GM12891 (cell line): ENCODE measurements around the gene NDUFAF7.

Source experiments
- PAX5 ChIP-seq: IDR thresholded peaks from 2 replicates; pipeline ENCODE4 v1.6.1; 2011; ENCODE audit warnings: low read length, moderate library complexity, mild to moderate bottlenecking; ENCODE audit not compliant: insufficient read depth, severe bottlenecking
- POLR2A ChIP-seq: IDR thresholded peaks from 2 replicates; pipeline ENCODE4 v1.6.1; 2011; ENCODE audit warnings: low read depth, low read length, control low read depth
- POLR2AphosphoS5 ChIP-seq: IDR thresholded peaks from 2 replicates; pipeline ENCODE4 v1.6.1; 2011; ENCODE audit warnings: low read depth, low read length, control low read depth
- POU2F2 ChIP-seq: IDR thresholded peaks from 2 replicates; pipeline ENCODE4 v1.6.1; 2011; ENCODE audit warnings: low read depth, mild to moderate bottlenecking, control low read depth, low read length, moderate library complexity
- SPI1 ChIP-seq: IDR thresholded peaks from 2 replicates; pipeline ENCODE4 v1.6.1; 2011; ENCODE audit warnings: low read depth, low read length, control low read depth
- TAF1 ChIP-seq: IDR thresholded peaks from 2 replicates; pipeline ENCODE4 v1.6.1; 2011; ENCODE audit warnings: low read depth, low read length, control low read depth

DNA sequence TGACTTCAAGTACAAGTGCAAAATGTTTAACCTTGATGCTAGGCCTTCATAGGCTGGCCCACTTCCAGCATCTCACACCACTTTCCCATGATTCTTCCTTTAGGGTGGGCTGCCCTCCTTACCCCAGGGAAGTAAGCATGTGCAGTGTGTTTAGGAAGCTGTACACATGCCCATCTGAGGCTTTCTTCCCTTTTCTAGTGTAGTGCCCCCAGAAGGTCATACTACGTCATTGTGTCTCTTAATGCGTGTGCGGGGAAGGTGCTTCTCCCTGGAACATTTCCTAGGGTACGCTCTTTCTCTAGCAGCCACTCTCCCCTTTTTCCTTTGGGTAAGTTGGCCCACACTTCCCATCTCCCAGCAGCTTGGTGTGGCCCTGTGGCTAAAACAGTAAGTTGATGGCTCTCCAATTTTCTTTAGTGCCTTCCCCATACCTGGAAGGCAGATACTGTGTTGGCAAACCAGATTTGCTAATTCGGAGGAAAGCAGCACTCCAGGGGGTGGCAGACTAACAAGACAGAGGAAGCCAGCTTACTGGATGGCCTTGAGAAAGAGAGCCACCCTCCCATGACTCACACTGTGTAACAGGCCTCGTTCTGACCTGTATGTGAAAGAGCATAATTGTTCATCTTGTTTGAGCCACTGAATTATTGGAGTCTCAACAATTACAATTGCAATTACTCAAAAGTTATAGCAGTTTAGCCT lies 41.9 kb upstream of the NDUFAF7 start:
- TF ChIP-seq POLR2A = no peak
- no peak for TF ChIP-seq TAF1
- no peak for TF ChIP-seq POLR2AphosphoS5
- TF ChIP-seq POU2F2 = no peak
- no peak for TF ChIP-seq PAX5
- TF ChIP-seq SPI1 = no peak
